Chondrocyte (in vitro differentiated cells): Measurements from ENCODE around the gene OSBPL2. TPM values are rescaled to one million over a fixed set of nuclear protein-coding genes. Genes with fewer than 3 reads are reported as not detected.

Experiments used
- DNase-seq: peaks from one replicate; pipeline ENCODE4 v3.0.0; 2021; ENCODE audit warnings: mixed read lengths, low spot score
- H3K27ac Mint-ChIP-seq: one replicate; pipeline ENCODE4 v1.8.0; 2021; ENCODE audit warnings: mild to moderate bottlenecking, moderate library complexity, mixed read lengths; ENCODE audit not compliant: unreplicated experiment
- H3K27me3 Mint-ChIP-seq: 2 replicates; pipeline ENCODE4 v1.8.0; 2021; ENCODE audit warnings: low read depth, mixed read lengths
- H3K36me3 Mint-ChIP-seq: 2 replicates; pipeline ENCODE4 v1.8.0; 2021; ENCODE audit warnings: low read depth, mixed read lengths
- H3K4me1 Mint-ChIP-seq: 2 replicates; pipeline ENCODE4 v1.8.0; 2021; ENCODE audit warnings: low read depth, mild to moderate bottlenecking, mixed read lengths
- H3K4me3 Mint-ChIP-seq: one replicate; pipeline ENCODE4 v1.8.0; 2021; ENCODE audit warnings: mild to moderate bottlenecking, moderate library complexity, mixed read lengths; ENCODE audit not compliant: unreplicated experiment
- H3K9me3 Mint-ChIP-seq: 2 replicates; pipeline ENCODE4 v1.8.0; 2021; ENCODE audit warnings: low read depth, mixed read lengths
- total RNA-seq: library from RNA; stranded (reverse); gene quantifications from 3 replicates; pipeline ENCODE4 v1.2.1, GENCODE V29; 2021
- TF ChIP-seq, protein P1 (sequence below): fragments of 200-600 bp; sonication (generic); IDR thresholded peaks from 2 replicates; pipeline ENCODE4 v1.5.0; 2021; ENCODE audit warnings: antibody characterized with exemption, mild to moderate bottlenecking, moderate library complexity

Gene OSBPL2
- total RNA-seq, 1 donor from 2014 or later, result 48.3 TPM

DNA sequence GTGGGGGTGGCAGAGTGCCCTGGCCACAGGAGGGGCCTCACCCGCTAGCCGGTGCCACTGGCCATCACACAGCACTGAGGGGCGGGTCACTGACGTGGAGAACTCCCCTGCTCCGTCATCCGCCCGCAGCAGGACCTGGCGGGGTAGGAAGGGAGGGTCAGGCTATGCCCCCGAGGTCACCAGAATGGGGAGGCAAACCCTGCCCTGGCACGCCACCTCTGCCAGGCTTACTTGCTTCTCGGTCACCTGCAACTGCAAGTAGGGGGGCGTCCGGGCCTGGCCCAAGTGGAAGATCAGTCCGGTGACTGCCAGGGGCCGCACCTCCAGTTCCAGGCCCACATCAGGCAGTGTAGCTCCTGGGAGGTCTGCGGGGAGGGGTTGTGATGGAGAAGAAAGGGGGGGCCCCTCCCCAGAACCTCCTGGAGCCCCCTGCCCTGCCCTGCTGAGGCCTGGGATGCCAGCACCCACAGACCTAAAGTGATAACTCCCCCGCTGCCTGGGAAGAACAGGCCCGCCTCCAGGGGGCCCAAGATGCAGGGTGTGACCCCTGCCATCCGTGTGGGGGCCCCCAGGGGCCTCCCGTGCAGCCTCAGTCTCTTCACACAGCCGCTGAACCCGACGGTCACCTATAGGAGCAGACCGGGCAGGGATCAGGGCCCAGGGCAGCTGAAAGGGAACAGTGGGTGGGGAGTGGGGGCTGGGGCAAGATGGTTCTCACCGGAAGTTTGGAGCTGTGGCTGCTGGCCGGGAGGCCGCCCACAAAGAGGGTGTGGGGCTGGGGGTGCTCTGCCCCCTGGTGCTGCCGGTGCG, 71.8 kb downstream of the OSBPL2 start:
- H3K9me3 Mint-ChIP-seq, result no peaks in the 10 kb centered on the region
- no peak overlapping the region for H3K27ac Mint-ChIP-seq
- H3K27me3 Mint-ChIP-seq, result no peaks in the 10 kb centered on the region
- TF ChIP-seq, protein P1, sequence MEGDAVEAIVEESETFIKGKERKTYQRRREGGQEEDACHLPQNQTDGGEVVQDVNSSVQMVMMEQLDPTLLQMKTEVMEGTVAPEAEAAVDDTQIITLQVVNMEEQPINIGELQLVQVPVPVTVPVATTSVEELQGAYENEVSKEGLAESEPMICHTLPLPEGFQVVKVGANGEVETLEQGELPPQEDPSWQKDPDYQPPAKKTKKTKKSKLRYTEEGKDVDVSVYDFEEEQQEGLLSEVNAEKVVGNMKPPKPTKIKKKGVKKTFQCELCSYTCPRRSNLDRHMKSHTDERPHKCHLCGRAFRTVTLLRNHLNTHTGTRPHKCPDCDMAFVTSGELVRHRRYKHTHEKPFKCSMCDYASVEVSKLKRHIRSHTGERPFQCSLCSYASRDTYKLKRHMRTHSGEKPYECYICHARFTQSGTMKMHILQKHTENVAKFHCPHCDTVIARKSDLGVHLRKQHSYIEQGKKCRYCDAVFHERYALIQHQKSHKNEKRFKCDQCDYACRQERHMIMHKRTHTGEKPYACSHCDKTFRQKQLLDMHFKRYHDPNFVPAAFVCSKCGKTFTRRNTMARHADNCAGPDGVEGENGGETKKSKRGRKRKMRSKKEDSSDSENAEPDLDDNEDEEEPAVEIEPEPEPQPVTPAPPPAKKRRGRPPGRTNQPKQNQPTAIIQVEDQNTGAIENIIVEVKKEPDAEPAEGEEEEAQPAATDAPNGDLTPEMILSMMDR, result no peak
- H3K4me1 Mint-ChIP-seq, result peaks cover 5% of the 10 kb centered on the region
- H3K4me3 Mint-ChIP-seq, result no peak overlapping the region
- peaks cover 13% of the 10 kb centered on the region for H3K36me3 Mint-ChIP-seq
- no peak for DNase-seq

- Mint-ChIP-seq H3K27me3 (no peaks in the 10 kb centered on the region), H3K4me3 (no peak overlapping the region), H3K4me1 (no peaks in the 10 kb centered on the region), H3K27ac (no peak overlapping the region), H3K36me3 (peaks cover 15% of the 10 kb centered on the region), H3K9me3 (no peaks in the 10 kb centered on the region)
- TF ChIP-seq, protein P1, result no peak
- no peak for DNase-seq
Observed at GRCh38 chr20:62310757-62311121, 72.4 kb downstream of the OSBPL2 start.

GRCh38 chr20:62311150-62311549, 72.8 kb downstream of the OSBPL2 start:
- Mint-ChIP-seq H3K27me3 (no peaks in the 10 kb centered on the region), H3K36me3 (peaks cover 14% of the 10 kb centered on the region), H3K27ac (no peak overlapping the region), H3K4me1 (no peaks in the 10 kb centered on the region), H3K4me3 (no peak overlapping the region), H3K9me3 (no peaks in the 10 kb centered on the region)
- no peak for DNase-seq
- TF ChIP-seq, protein P1, result no peak

DNA sequence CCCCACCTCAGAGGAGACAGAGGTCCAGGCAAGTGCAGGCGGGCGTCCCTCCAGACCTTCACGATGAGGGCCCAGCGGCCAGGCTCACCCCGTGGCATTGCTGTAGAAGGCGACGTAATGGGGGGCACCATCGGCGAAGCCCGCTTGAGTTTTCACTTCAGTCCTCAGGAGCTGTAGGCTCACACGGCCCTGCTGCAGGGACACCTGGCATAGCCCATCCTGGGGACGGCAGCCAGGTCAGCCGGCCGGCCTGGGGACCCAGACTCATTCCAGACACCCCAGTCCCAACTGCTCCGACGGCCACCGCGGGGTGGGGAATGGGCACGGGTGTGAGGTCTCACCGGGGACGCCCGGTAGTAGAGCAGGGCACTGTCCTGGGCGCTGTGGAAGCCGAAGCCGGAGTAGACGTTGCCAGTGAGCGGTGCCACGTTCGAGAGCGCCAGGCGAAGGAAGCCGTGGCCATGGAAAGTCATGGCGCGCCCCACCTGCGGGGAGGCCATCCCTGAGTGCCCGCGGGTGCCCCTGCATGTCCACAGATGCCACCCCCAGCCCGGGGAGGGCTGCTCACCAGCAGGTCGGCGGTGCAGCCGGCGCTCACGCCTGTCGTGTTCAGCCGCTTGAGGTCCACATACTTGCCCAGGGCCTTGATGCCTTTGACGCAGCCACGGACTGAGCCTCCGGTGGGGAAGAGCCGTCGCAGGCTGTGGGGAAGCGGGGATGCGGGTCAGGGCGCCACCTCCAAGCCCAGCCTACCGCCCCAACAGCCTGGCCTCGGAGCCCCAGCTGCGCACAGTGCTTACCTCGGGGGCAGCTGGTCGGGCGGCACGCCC, 73.7 kb downstream of the OSBPL2 start:
- peaks cover 16% of the 10 kb centered on the region for H3K36me3 Mint-ChIP-seq
- no peak for DNase-seq
- TF ChIP-seq, protein P1, result no peak
- H3K4me1 Mint-ChIP-seq, result no peaks in the 10 kb centered on the region
- H3K27ac Mint-ChIP-seq, result no peak overlapping the region
- no peaks in the 10 kb centered on the region for H3K9me3 Mint-ChIP-seq
- no peak overlapping the region for H3K4me3 Mint-ChIP-seq
- H3K27me3 Mint-ChIP-seq, result no peaks in the 10 kb centered on the region

DNA sequence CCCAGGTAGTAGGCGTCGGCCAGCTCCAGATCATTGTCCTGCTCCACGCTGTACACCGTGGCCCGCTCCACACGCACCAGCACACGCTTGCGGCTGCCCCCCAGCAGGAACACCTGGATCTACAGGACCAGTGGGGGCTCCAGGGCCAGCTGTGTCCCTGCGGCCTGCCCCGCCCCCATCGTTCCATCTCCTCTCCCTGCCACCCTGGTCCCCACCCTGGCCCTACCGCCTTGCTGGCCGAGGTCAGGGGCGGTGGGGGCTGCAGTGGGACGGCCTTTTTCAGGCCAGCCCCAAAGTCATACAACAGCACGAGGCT, 74.3 kb downstream of the OSBPL2 start:
- no peaks in the 10 kb centered on the region for H3K4me1 Mint-ChIP-seq
- no peak overlapping the region for H3K27ac Mint-ChIP-seq
- H3K27me3 Mint-ChIP-seq, result no peaks in the 10 kb centered on the region
- TF ChIP-seq, protein P1, result no peak
- no peak overlapping the region for H3K4me3 Mint-ChIP-seq
- H3K9me3 Mint-ChIP-seq, result no peaks in the 10 kb centered on the region
- no peak for DNase-seq
- peaks cover 16% of the 10 kb centered on the region for H3K36me3 Mint-ChIP-seq
